ENCODE measurements around the gene BABAM2. TPM values are rescaled to one million over a fixed set of nuclear protein-coding genes. Genes with fewer than 3 reads are reported as not detected.
A peak's percentile ranks its signal among the peaks of the same experiment; 100 is the strongest.

Gene BABAM2
- total RNA-seq, 1 donor from 2014 or later: 28.5 TPM

DNA sequence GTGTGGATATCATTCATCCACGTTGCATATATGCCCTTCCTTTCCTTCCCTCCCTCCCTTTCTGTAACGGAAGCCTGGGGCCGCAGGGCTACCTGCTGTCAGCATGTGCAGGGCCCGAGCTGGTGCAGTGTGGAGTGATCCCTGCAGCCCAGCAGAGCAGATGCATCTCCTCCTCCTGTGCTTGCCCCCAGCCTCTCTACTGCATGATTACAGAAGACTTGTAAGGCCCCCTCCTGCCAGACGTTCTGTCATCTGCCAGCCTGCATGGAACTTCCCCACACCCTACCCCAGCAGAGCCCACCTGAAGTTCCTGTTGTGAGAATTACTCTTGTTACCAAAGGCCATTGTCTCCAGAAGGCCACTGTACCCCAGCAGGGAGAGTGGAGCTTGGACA is 434.6 kb downstream of the BABAM2 start:
- H3K4me1 Mint-ChIP-seq (ENCODE audit: low read depth, unreplicated experiment): peaks cover 33% of the 10 kb centered on the region
- Histone ChIP-seq H3K79me2 (ENCODE audit: insufficient read depth, low read length) (no peaks in the 10 kb centered on the region), H3K4me3 (ENCODE audit: insufficient read depth, low read depth, low read length) (no peak overlapping the region), H3K9me3 (ENCODE audit: insufficient read depth, low read depth, low read length) (no peaks in the 10 kb centered on the region), H4K20me1 (ENCODE audit: insufficient read depth, low read length) (no peaks in the 10 kb centered on the region), H2AFZ (ENCODE audit: low read depth, low read length) (no peak overlapping the region), H3K27me3 (ENCODE audit: insufficient read depth, low read length) (no peaks in the 10 kb centered on the region), H3K36me3 (ENCODE audit: insufficient read depth, low read length) (no peaks in the 10 kb centered on the region), H3K27ac (ENCODE audit: low read depth, low read length) (no peak overlapping the region), H3K9ac (ENCODE audit: low read length) (no peak overlapping the region), H3K4me2 (ENCODE audit: low read length) (no peak overlapping the region), H3K4me1 (ENCODE audit: insufficient read depth, low read length) (peaks cover 26% of the 10 kb centered on the region)
- H3K27ac Mint-ChIP-seq (ENCODE audit: unreplicated experiment): peak overlapping the region; percentile 18
- no peak overlapping the region for H3K4me3 Mint-ChIP-seq (ENCODE audit: unreplicated experiment)
- DNase-seq (ENCODE audit: low read depth) (no peak), FAIRE-seq (no peak)
- H3K27me3 Mint-ChIP-seq (ENCODE audit: low read depth, unreplicated experiment): no peaks in the 10 kb centered on the region
- peaks cover 8% of the 10 kb centered on the region for H3K36me3 Mint-ChIP-seq (ENCODE audit: low read depth, unreplicated experiment)
- H3K9me3 Mint-ChIP-seq (ENCODE audit: unreplicated experiment): no peaks in the 10 kb centered on the region
- no peak for TF ChIP-seq EZH2 (IDR thresholded peaks at IDR 0.05; ENCODE audit: insufficient read depth, low read length)
- TF ChIP-seq, protein P1, sequence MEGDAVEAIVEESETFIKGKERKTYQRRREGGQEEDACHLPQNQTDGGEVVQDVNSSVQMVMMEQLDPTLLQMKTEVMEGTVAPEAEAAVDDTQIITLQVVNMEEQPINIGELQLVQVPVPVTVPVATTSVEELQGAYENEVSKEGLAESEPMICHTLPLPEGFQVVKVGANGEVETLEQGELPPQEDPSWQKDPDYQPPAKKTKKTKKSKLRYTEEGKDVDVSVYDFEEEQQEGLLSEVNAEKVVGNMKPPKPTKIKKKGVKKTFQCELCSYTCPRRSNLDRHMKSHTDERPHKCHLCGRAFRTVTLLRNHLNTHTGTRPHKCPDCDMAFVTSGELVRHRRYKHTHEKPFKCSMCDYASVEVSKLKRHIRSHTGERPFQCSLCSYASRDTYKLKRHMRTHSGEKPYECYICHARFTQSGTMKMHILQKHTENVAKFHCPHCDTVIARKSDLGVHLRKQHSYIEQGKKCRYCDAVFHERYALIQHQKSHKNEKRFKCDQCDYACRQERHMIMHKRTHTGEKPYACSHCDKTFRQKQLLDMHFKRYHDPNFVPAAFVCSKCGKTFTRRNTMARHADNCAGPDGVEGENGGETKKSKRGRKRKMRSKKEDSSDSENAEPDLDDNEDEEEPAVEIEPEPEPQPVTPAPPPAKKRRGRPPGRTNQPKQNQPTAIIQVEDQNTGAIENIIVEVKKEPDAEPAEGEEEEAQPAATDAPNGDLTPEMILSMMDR (IDR thresholded peaks at IDR 0.05; ENCODE audit: insufficient read depth, low read depth, low read length): no peak

DNA sequence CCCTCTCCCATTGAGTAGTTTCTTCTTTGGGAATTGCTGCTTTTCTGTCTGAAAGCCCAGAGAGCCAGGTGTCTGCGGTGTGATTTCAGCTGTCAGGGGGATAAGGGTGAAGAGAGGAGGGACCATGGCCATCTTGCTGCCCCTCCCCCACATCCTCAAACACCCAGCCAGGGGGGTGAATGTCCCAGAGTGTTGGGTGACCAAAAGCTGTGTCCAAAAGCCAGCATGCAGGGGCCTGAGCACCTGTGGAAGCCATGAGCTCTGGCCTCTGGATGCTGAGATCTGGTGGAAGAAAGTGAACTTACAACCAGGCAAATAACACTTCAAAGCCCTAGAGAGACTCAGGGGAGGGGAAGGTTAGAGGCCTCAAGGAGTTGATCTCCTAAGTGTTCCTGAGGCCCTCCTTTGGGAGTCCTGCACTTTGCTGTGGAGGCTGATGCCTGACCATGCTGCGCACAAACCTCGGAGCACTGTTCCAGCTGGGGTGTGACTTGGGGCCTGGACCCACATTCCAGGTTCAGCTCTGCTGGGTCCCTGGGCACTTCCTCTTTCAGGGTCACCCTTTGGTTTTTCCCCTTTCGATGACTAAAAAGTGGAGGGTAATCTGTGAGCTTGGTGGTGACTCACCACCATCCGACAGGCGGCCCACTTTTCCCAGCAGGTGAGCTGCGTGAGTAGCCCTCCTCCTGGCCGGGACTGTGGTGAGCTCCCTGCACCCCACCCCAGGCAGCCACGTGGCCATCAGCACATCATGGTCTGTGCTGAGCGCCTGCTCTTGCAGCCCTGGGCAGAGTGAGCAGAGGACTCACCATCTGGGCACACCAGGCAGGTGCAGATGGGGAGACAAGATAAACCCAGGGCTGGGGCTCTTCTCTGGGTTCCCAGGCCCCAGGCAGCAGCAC is 435.3 kb downstream of the BABAM2 start:
- H4K20me1 ChIP-seq (ENCODE audit: insufficient read depth, low read length): no peaks in the 10 kb centered on the region
- peaks cover 8% of the 10 kb centered on the region for H3K36me3 Mint-ChIP-seq (ENCODE audit: low read depth, unreplicated experiment)
- H3K27ac Mint-ChIP-seq (ENCODE audit: unreplicated experiment): peak overlapping the region; percentile 18
- H3K27ac ChIP-seq (ENCODE audit: low read depth, low read length): no peak overlapping the region
- H3K27me3 Mint-ChIP-seq (ENCODE audit: low read depth, unreplicated experiment): no peaks in the 10 kb centered on the region
- no peaks in the 10 kb centered on the region for H3K36me3 ChIP-seq (ENCODE audit: insufficient read depth, low read length)
- no peak overlapping the region for H3K9ac ChIP-seq (ENCODE audit: low read length)
- no peaks in the 10 kb centered on the region for H3K9me3 ChIP-seq (ENCODE audit: insufficient read depth, low read depth, low read length)
- FAIRE-seq: no peak
- H3K79me2 ChIP-seq (ENCODE audit: insufficient read depth, low read length): no peaks in the 10 kb centered on the region
- no peaks in the 10 kb centered on the region for H3K27me3 ChIP-seq (ENCODE audit: insufficient read depth, low read length)
- no peaks in the 10 kb centered on the region for H3K9me3 Mint-ChIP-seq (ENCODE audit: unreplicated experiment)
- H3K4me1 Mint-ChIP-seq (ENCODE audit: low read depth, unreplicated experiment): peaks cover 33% of the 10 kb centered on the region
- no peak overlapping the region for H3K4me3 ChIP-seq (ENCODE audit: insufficient read depth, low read depth, low read length)
- H3K4me3 Mint-ChIP-seq (ENCODE audit: unreplicated experiment): no peak overlapping the region
- H3K4me2 ChIP-seq (ENCODE audit: low read length): peak overlapping the region; percentile 17
- TF ChIP-seq, protein P1 (IDR thresholded peaks at IDR 0.05; ENCODE audit: insufficient read depth, low read depth, low read length): no peak
- no peak for TF ChIP-seq EZH2 (IDR thresholded peaks at IDR 0.05; ENCODE audit: insufficient read depth, low read length)
- DNase-seq (ENCODE audit: low read depth): peak; percentile 50
- H2AFZ ChIP-seq (ENCODE audit: low read depth, low read length): no peak overlapping the region
- peaks cover 26% of the 10 kb centered on the region for H3K4me1 ChIP-seq (ENCODE audit: insufficient read depth, low read length)

DNA sequence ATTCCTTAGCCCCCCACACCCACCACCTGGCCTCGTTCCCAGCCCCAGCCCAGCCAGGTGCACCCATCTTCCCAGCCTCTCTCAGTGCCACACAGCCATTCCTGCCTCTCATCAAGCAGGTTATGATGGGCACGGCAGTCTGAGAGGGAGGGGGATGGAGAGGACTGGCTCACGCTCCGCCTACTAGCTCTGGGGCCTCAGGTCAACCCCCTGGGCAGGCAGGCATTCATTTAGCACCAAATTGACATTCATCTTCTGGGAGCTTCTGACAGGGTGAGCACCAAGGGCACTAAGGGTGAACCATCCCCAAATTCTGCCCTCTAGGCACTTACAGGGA is 435.9 kb downstream of the BABAM2 start:
- DNase-seq (ENCODE audit: low read depth) (no peak), FAIRE-seq (no peak)
- Histone ChIP-seq H3K9ac (ENCODE audit: low read length) (no peak overlapping the region), H2AFZ (ENCODE audit: low read depth, low read length) (no peak overlapping the region), H3K4me3 (ENCODE audit: insufficient read depth, low read depth, low read length) (no peak overlapping the region), H3K36me3 (ENCODE audit: insufficient read depth, low read length) (no peaks in the 10 kb centered on the region), H3K4me1 (ENCODE audit: insufficient read depth, low read length) (peaks cover 20% of the 10 kb centered on the region), H3K9me3 (ENCODE audit: insufficient read depth, low read depth, low read length) (no peaks in the 10 kb centered on the region), H3K27me3 (ENCODE audit: insufficient read depth, low read length) (no peaks in the 10 kb centered on the region), H3K27ac (ENCODE audit: low read depth, low read length) (no peak overlapping the region), H3K79me2 (ENCODE audit: insufficient read depth, low read length) (no peaks in the 10 kb centered on the region), H4K20me1 (ENCODE audit: insufficient read depth, low read length) (no peaks in the 10 kb centered on the region), H3K4me2 (ENCODE audit: low read length) (peak overlapping the region; percentile 17)
- Mint-ChIP-seq H3K27me3 (ENCODE audit: low read depth, unreplicated experiment) (no peaks in the 10 kb centered on the region), H3K4me1 (ENCODE audit: low read depth, unreplicated experiment) (peaks cover 29% of the 10 kb centered on the region), H3K4me3 (ENCODE audit: unreplicated experiment) (no peak overlapping the region), H3K36me3 (ENCODE audit: low read depth, unreplicated experiment) (peaks cover 10% of the 10 kb centered on the region), H3K9me3 (ENCODE audit: unreplicated experiment) (no peaks in the 10 kb centered on the region), H3K27ac (ENCODE audit: unreplicated experiment) (no peak overlapping the region)
- no peak for TF ChIP-seq EZH2 (IDR thresholded peaks at IDR 0.05; ENCODE audit: insufficient read depth, low read length)
- TF ChIP-seq, protein P1 (IDR thresholded peaks at IDR 0.05; ENCODE audit: insufficient read depth, low read depth, low read length): no peak
